Epithelial cell of prostate (primary cell): Measurements from ENCODE around the gene HCRT.

Experiments
- DNase-seq: peaks from one replicate; pipeline ENCODE4 v3.0.0-alpha.2; 2011; ENCODE audit warnings: low read depth, low spot score
- H3K27ac ChIP-seq: fragments of 450-650 bp; 2 replicates; pipeline ENCODE4 v1.5.1; 2017; ENCODE audit warnings: mild to moderate bottlenecking

HCRT gene

DNA sequence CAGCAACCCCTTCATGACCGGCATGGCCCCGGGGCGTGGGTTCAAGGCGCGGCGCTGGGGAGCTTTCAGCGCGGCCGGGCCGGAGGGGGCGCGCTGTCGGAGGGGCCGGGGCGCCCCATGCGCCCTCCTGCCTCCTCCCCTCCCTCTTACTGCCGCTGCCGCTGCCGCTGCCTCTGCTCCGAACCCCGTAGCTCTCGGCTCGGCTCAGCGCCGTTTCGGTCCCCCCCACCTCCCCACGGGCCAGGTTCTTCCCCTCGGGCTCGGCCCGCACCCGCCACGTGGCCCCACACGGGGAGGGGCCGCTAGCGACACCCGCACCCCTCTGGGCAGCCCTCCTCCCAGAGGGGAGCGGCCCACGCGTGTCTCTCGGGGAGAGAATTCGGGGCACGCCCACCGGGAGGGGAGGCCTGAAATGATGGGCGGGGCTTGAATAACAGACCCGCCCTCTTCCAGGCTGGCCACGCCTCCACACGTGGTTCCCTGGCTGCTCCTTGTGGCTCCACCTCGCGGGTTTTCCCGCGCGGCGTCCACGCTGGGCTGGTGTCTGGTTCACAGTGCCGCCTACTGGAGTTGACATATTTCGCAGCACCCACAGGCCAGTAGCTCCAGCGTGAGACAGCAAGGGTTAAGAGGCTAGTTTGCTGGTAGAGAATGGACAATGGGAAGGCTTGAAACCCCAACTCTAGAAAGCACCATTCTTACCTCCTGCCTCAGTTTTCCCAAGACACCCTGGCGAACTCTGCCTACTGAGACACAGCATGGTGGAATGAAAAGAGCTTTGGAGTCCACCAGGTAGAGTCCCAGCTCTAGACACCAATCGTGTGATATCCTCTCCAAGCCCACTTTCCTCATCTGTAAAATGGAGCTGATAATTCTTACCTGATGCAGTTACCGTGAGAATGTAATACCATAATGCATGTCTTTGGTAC, 4.1 kb downstream of the HCRT start, which contains the start of gene KCNH4:
KCNH4 (minus strand) TSS at position 221 of the 929 bp plus-strand sequence; CDS start at position 24, 197 bp downstream.
- DNase-seq: peak; percentile 5
- no peak within 1 kb of the TSS for H3K27ac ChIP-seq

DNA sequence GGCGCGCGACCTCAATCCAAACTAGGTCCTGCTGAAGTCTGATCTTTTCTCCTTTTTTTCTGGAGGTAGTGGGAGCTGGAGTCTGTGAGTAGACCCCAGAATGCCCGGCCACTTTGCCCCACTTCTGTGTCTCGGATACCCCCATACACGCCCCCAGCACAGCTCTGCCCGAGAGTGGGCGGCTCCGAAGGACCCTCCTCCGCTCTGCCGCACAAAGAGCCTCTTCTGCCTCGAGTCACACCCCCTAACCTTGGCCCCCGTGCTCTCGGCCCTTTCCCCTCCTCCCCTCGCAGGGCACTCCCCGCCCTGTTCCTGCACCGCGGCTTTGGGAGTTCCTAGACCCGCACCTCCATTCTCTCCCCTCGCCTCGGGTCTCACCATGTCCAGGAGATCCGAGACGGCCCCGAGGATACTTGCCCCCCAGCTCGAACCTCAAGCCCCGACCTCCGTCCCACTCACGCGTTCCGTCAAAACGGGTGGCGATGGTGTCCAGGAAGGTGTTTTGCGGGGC, 4.8 kb downstream of the HCRT start:
- H3K27ac ChIP-seq: no peak overlapping the region
- DNase-seq: no peak

DNA sequence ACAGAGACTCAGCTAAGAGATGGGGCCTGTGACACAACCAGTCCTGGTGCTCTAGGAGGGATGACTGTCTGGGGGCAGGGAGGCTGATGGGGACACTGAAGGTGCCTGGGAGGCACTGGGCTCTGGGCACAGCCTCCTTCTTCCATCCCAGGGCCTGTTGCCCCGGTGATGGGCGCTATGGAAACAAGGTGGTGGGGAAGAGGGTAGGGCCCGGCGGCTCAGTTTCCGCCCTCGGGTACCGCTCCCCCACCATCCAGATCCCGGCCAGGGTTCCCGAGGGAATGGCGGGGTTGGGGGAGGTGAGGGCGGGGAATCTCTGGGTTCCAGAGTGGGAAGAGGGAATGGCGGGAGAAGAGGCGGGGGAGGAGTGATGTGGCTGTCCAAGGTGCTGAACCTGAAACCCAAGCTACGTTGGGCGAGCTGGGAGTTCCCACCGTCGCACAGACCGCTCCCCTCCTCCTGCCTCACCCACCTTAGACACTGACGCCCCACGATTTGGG, 5.3 kb downstream of the HCRT start:
- DNase-seq: no peak
- H3K27ac ChIP-seq: no peak overlapping the region

DNA sequence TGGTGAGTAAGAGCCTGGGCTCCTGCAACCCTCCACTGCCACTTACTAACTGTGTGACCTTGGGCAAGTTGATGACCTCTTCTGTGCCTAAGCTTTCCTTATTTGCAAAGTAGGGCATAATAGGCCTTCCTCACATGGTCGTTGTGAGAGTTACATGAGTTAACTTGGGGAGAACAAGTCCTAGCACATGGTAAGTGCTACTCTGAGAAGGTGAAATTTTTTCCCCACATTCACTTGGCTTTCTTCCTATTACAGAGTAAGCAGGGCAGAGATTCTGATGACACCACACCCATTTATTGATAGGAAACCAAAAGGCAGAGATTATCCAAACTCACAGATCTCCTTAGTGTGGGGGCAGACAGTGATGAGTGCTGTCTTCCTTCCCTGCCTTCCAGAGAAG, 5.9 kb downstream of the HCRT start:
- no peak overlapping the region for H3K27ac ChIP-seq
- DNase-seq: no peak

DNA sequence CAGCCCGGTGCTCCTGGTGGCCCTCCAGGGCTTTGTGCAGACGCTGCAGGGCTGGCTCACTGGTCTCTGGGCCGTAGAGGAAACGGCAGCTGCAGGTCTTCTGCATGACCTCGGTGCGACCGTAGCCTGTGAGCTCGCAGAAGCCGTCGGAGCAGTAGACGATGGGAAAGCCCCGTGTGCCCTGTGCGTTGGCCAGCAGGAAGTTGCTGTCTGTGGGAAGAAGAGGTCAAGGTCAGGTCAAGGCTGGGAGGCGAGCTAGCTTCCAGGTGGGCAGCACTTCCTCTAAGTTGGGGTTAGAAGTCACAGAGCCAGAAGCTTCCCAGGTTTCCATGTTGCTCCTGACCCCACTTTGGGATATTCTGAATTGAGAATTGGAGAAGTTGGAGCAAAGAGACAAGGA, 6.4 kb downstream of the HCRT start:
- no peak overlapping the region for H3K27ac ChIP-seq
- no peak for DNase-seq

DNA sequence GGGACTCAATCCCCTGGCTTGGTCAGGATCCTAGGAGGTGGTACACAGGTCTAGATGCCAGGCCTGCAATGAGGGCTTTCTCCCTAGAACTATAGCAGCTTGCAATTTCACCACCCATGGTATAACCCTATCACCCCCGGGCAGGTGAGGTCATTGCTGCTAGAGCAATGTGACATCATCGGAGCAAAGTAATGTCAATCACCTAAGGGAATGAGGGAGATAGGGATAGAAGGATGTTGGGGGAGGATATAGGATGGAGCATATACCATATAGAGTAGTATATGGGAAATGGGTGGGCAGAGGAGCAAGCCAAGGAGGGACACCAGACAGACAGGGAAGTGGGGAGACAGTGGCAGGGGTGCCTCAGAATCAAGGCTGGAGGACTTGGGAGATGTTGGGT, 7.6 kb downstream of the HCRT start:
- H3K27ac ChIP-seq: no peak overlapping the region
- no peak for DNase-seq

DNA sequence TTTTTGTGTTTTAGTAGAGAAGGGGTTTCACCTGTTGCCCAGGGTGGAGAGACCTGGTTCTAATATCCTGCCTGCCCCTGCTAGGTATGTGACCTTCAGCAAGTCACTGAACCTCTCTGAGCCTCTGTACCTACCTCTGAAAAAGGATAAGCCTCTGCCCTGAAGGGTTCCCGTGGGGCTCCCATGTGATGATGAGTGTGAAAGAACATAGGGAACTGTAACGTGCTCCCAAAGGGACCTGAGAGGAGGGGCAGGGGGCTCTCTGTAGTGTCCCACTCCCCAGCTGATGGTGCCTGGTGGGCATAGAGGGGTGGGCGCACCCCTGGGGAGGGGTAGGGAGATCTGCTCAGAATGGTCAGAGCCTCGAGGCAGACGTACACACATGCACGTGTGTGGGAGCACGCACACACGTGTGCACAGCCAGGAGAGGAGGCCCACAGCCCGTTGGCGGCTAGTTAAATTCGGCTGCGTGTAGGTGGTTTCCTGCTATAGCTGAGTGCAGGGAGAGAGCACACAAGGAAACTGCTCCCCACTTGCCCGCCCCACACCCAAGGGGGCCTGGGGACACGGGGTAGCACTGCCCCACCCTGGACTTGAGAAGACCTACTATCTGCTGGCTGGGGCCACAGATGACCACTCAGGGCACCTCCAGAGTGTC, 11.0 kb downstream of the HCRT start:
- no peak overlapping the region for H3K27ac ChIP-seq
- DNase-seq: no peak

DNA sequence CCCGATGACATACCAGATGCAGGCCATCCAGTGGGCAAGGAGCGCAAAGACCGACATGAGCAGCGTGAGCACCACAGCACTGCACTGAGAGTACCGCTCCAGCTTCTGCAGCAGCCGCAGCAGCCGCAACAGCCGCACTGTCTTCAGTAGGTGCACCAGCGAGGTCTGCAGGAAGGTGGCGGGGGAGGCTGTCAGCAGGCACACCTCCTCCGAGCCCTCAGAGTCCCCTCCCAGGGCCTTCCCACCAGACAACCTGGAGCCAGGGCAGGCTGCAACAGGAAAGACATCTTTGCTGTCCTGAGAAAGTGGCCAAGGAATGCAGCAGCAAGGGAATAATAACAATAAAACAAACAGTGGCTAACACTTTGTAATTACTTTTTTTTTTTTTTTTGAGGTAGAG, 13.4 kb downstream of the HCRT start:
- DNase-seq: peak; percentile 27
- H3K27ac ChIP-seq: no peak overlapping the region

DNA sequence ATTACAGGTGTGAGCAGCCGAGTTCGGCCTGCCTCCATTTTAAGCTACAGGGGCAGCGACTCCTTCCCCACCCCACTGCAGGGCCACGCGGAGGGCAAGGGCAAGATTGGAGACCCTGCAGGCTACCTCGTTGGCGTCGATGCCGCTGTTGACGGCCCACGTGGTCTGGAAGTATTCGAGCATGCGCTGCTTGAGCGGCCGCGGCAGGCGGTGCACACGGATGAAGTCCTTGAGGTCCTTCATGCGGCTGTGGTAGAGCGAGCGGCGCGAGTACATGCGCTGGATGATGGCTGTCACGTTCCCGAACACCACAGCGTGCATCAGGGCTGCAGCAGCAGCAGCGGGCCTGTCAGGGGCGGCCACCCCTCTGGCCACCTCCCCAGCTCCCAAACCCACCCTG, 15.9 kb downstream of the HCRT start:
- no peak for DNase-seq
- H3K27ac ChIP-seq: no peak overlapping the region

DNA sequence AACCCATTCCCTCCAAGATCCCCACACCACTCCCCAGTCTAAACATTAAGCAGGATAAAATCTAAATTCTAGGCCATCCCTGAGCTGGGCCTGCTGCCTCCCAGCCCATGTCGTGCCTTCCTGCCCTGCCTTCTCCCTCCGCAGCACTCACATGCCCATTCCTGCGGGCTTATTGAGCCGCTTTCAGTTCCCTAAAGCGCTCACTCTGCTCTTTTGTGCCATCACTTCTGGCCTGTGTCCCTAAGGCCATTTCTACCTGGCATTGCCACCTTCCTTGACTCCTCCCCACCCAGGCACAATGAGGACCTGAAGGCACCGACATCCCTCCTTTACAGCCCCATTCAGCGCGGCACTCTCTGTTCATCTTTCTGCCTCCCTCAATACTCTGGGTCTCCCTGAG, 17.4 kb downstream of the HCRT start:
- no peak overlapping the region for H3K27ac ChIP-seq
- DNase-seq: no peak

DNA sequence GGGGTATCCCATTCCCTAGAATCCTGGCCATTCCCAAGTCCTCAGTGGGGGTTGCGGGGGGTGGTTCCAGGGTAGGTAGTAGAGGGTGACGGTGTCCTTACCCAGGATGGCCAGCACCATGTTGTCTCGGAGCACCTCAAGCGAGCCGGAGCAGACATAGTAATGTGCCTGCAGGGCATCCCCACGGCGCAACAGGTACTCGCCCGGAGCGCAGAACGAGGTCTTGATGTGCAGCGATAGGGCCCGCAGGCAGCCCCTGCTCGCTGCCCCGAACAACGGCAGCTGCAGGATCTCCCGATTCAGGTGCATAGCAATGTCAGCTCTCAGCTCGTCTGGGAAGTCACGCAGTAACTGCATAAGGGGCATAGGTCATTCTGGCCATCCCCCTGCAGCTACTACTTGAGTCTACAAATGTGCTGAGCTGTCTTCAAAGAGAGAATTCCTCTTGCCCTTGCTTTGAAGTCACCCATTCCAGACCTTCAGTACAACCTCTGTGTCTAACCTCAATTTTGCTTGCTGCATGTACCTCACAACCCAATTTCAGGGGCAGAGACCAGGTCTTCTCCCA, 19.0 kb downstream of the HCRT start:
- DNase-seq: no peak
- no peak overlapping the region for H3K27ac ChIP-seq

DNA sequence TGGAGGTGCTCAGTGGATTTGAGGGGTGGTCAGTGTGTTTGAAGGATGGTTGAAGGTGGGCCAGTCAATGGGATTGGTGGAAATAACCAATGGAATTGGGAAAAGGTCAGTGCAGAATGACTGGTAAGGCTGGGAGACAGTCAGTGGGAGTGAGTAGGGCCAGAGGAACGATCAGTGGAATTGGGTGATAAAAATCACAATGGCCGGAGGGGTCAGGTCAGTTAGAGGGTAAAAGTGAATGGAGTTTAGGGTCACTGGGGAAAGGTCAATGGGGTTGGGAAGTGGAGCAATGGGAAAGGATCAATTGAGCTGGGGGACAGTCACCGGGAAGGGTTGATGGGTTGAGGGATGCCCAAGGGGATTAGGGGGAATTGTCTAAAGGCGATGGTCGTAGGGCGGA, 19.5 kb downstream of the HCRT start:
- no peak for DNase-seq
- no peak overlapping the region for H3K27ac ChIP-seq

DNA sequence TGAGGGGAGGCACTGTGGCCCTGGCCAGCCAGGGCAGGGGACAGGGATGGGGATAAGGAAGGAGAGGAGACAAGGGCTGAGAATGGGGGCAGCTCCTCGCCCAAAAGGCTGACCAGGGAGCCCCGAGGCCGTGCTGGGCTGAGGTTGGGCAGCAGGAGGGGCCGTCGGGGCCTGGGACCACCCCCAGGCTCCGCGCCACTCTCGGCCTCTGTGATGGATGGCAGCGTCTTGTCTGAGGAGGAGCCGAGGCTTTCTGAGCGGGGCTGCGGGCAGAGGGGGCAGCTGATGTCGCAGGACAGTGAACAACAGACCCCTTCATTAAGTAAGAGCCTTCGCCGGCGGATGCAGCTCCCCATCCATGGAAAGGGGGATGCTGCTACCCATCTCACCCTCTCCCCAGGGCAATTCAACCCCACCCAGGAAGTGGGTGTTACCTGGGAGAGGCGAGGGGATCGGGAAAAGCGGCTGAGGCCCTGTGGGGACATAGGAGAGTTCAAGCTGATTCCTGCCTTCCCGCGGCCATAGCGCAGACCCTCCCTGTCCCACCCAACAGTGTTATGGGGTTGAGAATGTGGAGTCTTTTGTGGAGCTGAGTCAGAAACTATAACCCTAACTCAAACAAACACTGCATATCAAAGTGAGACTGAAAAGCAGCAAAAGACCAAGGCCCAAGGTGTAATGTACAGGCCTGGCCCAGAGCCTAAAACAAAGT, 21.4 kb downstream of the HCRT start:
- no peak for DNase-seq
- no peak overlapping the region for H3K27ac ChIP-seq

DNA sequence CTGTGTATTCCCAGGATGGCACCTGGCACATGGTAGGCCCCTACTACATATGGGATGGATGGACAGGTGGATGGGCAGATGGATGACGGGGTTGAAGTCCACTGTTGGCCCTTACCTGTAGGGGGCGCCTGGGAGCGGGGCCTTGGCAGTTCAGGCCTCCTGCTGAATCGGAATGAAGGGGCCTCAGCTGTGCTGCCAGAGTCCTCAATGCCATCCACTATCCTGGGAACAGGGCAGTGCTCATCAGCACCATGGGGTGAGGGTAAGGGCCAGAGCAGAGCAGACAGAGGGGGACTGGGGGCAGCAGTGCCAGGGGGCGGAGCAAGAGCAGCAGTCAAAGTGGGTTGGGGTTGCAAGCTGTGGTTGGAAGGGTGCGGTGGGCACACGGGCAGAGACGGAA, 22.1 kb downstream of the HCRT start:
- no peak for DNase-seq

DNA sequence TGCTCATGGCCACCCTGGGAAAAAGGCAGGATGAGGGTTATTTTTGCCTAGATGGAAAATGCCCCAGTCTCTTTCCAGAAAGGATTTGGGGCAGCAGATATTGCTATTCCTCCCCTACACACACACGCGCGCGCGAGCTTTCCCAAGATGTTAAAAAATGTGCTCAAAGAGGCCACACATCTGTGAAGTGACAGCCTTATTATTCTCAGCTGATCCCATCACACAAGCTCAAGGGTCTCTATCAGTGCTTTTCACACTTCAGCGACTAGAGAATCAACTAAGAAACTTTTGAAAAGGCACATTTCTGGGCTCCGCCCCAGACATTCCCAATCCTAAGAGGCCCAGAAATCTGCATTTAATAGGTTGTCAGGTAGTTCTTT, 24.7 kb downstream of the HCRT start:
- DNase-seq: no peak

More for the DNA sequence above, 22.1 kb downstream of the HCRT start:
- no peak overlapping the region for H3K27ac ChIP-seq

DNA sequence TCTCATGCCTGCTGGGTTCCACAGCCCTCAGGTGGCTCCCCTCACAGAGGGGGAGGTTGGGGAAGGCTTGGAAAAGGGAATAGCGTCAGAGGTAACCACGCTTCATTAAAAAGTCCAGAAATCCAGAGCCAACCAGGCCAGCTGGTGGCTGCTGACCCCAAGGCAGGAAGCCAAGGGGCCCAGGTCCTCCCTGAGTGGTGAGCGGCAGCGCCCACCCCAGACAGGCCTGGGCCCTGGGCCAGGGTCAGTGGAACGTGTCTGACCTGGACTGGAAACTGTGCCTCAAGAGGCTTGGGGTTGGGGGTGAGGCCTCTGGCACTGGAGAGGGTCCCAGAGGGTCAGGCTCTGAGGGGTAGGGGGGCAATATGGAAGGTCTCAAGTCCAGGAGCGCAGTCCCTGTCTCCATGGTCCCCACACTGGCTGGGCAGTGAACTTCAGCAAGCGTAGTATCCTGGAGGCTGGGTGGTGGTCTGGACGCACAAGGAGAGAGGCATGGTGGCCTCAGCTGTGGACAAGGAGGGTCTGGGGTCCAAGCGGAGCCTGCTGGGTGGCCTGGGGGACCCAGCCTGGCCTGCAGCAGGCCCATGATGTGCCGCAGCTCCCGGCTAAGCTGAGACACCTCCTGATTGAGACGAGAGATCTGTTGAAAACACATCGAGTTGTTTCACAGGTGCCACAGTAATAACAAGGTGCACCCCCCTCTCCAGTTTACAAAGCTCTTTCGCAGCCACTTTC, 25.3 kb downstream of the HCRT start:
- H3K27ac ChIP-seq: no peak overlapping the region
- DNase-seq: no peak

More for the DNA sequence above, 24.7 kb downstream of the HCRT start:
- H3K27ac ChIP-seq: no peak overlapping the region

DNA sequence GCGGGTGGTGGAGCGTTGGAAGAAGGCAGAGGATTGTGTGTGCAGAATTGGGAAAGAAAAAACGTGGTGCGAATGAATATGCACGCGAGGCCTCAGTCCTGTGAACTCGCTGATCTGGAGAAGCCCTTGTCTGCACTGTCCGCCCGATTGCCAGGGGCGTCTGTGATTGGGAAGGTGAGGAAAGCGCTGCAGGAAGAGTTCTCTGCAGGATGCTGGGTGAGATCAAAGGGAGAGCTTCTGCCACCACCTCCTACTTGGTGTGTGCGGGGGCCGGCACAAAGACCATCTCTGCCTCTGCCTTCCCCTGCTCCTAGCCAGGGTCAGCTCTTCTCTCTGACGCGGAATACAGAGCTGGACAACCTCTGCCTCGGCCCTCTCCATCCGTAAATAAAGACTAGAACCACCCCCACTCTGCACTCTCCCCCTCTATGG, 29.6 kb downstream of the HCRT start:
- peak overlapping the region; percentile 66 for H3K27ac ChIP-seq
- DNase-seq: no peak

DNA sequence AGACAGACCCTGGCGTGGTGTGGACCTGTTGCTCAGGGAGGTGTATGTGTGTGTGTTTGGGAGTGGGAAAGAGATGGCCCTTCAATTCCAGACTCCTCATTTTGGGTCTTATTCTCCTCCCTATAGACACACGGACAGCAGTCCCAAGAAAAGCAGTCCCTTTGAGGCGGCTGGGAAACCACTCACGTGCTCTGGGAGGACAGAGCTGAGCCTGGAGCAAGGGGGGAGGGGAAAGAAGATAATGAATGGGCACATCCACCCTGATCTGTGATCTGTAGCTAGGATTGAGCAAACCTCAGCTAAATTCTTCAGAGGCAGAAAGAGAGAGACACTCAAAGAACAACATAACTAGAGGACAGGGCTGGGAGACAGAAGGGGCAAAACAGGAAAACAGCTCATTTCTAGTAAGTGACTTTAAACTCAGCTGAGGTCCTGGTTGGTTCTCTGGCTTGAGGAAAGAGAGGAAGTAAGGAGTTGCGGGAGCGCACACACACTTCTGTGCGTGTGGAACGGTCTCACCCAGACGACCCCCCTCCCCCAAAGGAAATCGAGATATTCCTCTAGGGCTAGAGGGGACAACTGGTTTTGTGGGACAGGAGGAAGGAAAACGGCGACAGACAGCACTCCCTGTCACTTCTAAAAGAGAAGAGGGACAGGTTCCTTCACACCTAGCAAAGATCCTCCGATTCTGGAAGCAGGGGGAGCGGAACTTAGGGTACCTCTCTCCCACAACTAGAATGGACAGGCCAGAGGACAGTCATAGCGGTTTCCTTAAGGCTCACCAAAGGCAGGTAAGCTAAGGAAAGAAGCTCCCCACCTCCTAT, 31.1 kb downstream of the HCRT start:
- H3K27ac ChIP-seq: peak overlapping the region; percentile 66
- no peak for DNase-seq
